Parathyroid adenoma (tissue), 2 donors: ENCODE data around the gene COG3.

ENCODE experiments used
- H2AFZ ChIP-seq: fragments of 300-600 bp; sonication (generic); one replicate; pipeline ENCODE4 v1.7.0; 2017; ENCODE audit warnings: antibody characterized with exemption, mild to moderate bottlenecking
- H3K27ac ChIP-seq: fragments of 300-600 bp; sonication (generic); one replicate; pipeline ENCODE4 v1.7.0; 2017
- H3K27me3 ChIP-seq: fragments of 300-600 bp; sonication (generic); one replicate; pipeline ENCODE4 v1.7.0; 2017; ENCODE audit warnings: low read length; ENCODE audit not compliant: control insufficient read depth, insufficient read depth
- H3K36me3 ChIP-seq: fragments of 300-600 bp; sonication (generic); one replicate; pipeline ENCODE4 v1.7.0; 2017; ENCODE audit warnings: low read length; ENCODE audit not compliant: control insufficient read depth, insufficient read depth
- H3K4me1 ChIP-seq: fragments of 300-600 bp; sonication (generic); one replicate; pipeline ENCODE4 v1.7.0; 2017; ENCODE audit warnings: control low read depth
- H3K4me2 ChIP-seq: fragments of 300-600 bp; sonication (generic); one replicate; pipeline ENCODE4 v1.7.0; 2017; ENCODE audit warnings: low read length
- H3K4me3 ChIP-seq: fragments of 300-600 bp; sonication (generic); one replicate; pipeline ENCODE4 v1.7.0; 2017; ENCODE audit warnings: low read depth, low read length
- H3K79me2 ChIP-seq: fragments of 300-600 bp; sonication (generic); one replicate; pipeline ENCODE4 v1.7.0; 2017; ENCODE audit warnings: control low read depth
- H3K9ac ChIP-seq: fragments of 300-600 bp; sonication (generic); one replicate; pipeline ENCODE4 v1.7.0; 2017; ENCODE audit warnings: mild to moderate bottlenecking
- H3K9me3 ChIP-seq: fragments of 300-600 bp; sonication (generic); one replicate; pipeline ENCODE4 v1.7.0; 2017; ENCODE audit warnings: low read length; ENCODE audit not compliant: control insufficient read depth
- TF ChIP-seq, protein P1 (sequence below): fragments of 300-600 bp; sonication (generic); IDR thresholded peaks from one replicate; pipeline ENCODE4 v1.7.0; 2017; ENCODE audit warnings: antibody characterized with exemption, mild to moderate bottlenecking
- donor health status: primary hyperparathyroidism.

Gene COG3

DNA sequence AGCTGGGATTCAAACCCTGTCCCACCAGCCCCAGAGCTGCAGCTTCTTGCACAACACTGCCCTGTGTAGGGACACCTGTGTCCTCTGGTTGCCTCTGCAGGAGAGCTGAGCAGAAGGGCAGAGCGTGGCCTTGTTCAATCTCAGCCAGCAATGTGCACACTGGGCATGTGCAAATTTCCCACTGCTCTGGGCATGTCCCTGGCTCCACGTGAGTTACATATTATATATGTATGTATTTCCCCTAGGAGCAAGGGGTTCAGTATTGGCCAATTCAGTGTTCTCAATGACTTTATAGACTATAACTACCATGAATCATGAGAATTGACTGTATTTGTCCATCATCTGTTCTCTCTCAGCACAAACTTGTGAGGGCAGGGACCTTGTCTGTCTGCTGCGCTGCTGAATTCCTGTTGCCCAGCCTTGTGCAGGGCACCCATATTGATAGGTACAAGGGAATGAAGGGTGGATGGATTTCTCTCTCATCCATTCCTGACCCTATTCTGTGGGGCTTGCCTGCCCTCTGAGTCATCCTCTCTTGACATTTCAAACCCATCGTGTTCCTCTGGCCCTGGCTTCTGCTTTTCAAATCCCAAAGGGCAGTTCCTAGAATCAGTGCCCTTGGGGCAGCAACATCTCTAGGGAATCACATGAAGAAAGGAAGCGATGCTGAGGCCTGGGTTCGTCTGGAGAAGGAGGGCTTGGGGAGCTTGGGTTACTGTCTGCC lies 81.1 kb downstream of the COG3 start:
- no peak overlapping the region for H3K27ac ChIP-seq
- TF ChIP-seq, protein P1, sequence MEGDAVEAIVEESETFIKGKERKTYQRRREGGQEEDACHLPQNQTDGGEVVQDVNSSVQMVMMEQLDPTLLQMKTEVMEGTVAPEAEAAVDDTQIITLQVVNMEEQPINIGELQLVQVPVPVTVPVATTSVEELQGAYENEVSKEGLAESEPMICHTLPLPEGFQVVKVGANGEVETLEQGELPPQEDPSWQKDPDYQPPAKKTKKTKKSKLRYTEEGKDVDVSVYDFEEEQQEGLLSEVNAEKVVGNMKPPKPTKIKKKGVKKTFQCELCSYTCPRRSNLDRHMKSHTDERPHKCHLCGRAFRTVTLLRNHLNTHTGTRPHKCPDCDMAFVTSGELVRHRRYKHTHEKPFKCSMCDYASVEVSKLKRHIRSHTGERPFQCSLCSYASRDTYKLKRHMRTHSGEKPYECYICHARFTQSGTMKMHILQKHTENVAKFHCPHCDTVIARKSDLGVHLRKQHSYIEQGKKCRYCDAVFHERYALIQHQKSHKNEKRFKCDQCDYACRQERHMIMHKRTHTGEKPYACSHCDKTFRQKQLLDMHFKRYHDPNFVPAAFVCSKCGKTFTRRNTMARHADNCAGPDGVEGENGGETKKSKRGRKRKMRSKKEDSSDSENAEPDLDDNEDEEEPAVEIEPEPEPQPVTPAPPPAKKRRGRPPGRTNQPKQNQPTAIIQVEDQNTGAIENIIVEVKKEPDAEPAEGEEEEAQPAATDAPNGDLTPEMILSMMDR: no peak

DNA sequence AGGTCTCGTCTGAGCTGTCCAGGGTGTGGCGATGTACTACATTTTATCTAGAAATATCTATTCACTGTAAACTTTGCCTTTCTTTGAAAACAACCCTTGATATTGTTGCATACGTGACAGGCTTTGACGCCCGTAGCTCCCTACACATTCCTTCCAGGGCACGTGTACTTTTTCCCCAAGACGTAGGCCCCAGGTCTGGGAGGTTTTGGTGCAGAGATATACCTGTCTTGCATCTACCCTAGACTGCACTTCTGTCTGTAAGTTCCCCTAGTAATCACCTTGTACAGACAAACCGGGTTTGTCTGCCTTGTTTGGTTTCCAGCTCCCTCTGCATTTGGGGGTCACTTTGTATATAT lies 81.6 kb downstream of the COG3 start:
- no peak overlapping the region for H3K27ac ChIP-seq
- TF ChIP-seq, protein P1: no peak

More for the DNA sequence above, 81.1 kb downstream of the COG3 start:
- no peak overlapping the region for H3K9ac ChIP-seq
- H3K4me2 ChIP-seq: no peak overlapping the region
- H3K79me2 ChIP-seq: no peaks in the 10 kb centered on the region
- no peaks in the 10 kb centered on the region for H3K4me1 ChIP-seq
- no peaks in the 10 kb centered on the region for H3K27me3 ChIP-seq
- H3K36me3 ChIP-seq: no peaks in the 10 kb centered on the region
- H3K4me3 ChIP-seq: no peak overlapping the region
- no peak overlapping the region for H2AFZ ChIP-seq
- H3K9me3 ChIP-seq: no peaks in the 10 kb centered on the region

DNA sequence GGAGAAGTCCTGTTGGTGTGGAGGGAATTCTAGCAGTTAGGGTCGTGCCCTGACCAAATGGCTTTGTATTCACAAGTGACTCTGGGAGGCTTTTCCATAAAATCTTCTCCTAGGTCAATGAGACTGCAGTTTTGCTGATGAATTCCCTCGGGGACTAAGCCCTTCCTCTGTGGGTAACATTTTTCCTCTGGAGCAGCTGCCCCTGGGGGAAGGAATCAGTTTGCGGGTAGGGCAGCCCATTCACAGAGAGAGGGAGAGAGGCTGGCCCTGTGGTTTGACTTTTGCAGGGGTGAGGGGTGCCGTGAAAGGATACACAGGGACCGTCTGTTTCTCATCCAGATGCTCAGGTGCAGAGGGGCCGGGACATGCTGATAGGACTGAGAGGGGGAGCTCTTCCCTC lies 83.5 kb downstream of the COG3 start:
- Histone ChIP-seq H3K4me1 (no peaks in the 10 kb centered on the region), H3K36me3 (no peaks in the 10 kb centered on the region), H3K27me3 (no peaks in the 10 kb centered on the region), H3K4me2 (no peak overlapping the region), H3K27ac (no peak overlapping the region), H3K79me2 (no peaks in the 10 kb centered on the region), H3K9ac (no peak overlapping the region), H3K9me3 (no peaks in the 10 kb centered on the region), H2AFZ (no peak overlapping the region), H3K4me3 (no peak overlapping the region)
- TF ChIP-seq, protein P1: no peak

More for the DNA sequence above, 81.6 kb downstream of the COG3 start:
- no peaks in the 10 kb centered on the region for H3K4me1 ChIP-seq
- no peak overlapping the region for H3K9ac ChIP-seq
- no peaks in the 10 kb centered on the region for H3K9me3 ChIP-seq
- no peak overlapping the region for H3K4me2 ChIP-seq
- H3K4me3 ChIP-seq: no peak overlapping the region
- no peaks in the 10 kb centered on the region for H3K79me2 ChIP-seq
- no peak overlapping the region for H2AFZ ChIP-seq
- H3K36me3 ChIP-seq: no peaks in the 10 kb centered on the region
- H3K27me3 ChIP-seq: no peaks in the 10 kb centered on the region

GRCh38 chr13:45554604-45555109 lies 89.9 kb downstream of the COG3 start:
- no peak overlapping the region for H3K4me3 ChIP-seq
- no peaks in the 10 kb centered on the region for H3K27me3 ChIP-seq
- TF ChIP-seq, protein P1: no peak
- no peaks in the 10 kb centered on the region for H3K9me3 ChIP-seq
- H3K4me2 ChIP-seq: no peak overlapping the region
- H3K79me2 ChIP-seq: no peaks in the 10 kb centered on the region
- no peak overlapping the region for H3K9ac ChIP-seq
- H3K36me3 ChIP-seq: no peaks in the 10 kb centered on the region
- no peak overlapping the region for H2AFZ ChIP-seq
- no peaks in the 10 kb centered on the region for H3K4me1 ChIP-seq
- no peak overlapping the region for H3K27ac ChIP-seq
